SK-N-SH (cell line): ENCODE results near the gene DDAH1. TPM values are rescaled to one million over a fixed set of nuclear protein-coding genes. Genes with fewer than 3 reads are reported as not detected.
A peak's percentile ranks its signal among the peaks of the same experiment; 100 is the strongest.

Experiments
- CTCF ChIA-PET: fragments of 300-600, 350-600 bp; formaldehyde crosslinking; extraction: SDS; loops from one replicate; lab custom pipeline; 2021; lab: Yijun Ruan, JAX
- POLR2A ChIA-PET: fragments of 350-600 bp; sonication (Branson Sonifier 250); formaldehyde crosslinking; extraction: SDS; loops from one replicate; lab custom pipeline; 2020; ENCODE audit warnings: antibody characterized with exemption, inconsistent platforms; lab: Yijun Ruan, JAX
- DNase-seq: peaks from one replicate; pipeline ENCODE4 v3.0.0; 2012
- H2AFZ ChIP-seq: fragments of 200-600 bp; sonication (generic); 2 replicates; pipeline ENCODE4 v1.8.1; 2016; ENCODE audit warnings: antibody characterized with exemption, mild to moderate bottlenecking, low read depth
- H3F3A ChIP-seq: fragments of 200-600 bp; sonication (generic); replicated peaks from 2 replicates; pipeline ENCODE3; 2016; ENCODE audit warnings: antibody characterized with exemption, mild to moderate bottlenecking; ENCODE audit not compliant: insufficient read depth
- H3K27ac ChIP-seq, 2 experiments: fragments of 200-500 bp in 1 of 2; fragments of 200-600 bp in 1 of 2; sonication (Bioruptor generic) in 1 of 2; sonication (generic), shearing (Covaris generic) in 1 of 2; 2 replicates each; pipeline versions ENCODE4 v1.5.1 to v1.6.1; 2014 to 2016; ENCODE audit warnings: low read depth in 2 of 2, inconsistent platforms in 1 of 2, low read length in 1 of 2, mild to moderate bottlenecking in 1 of 2, mixed read lengths in 1 of 2
- H3K27me3 ChIP-seq: fragments of 200-600 bp; sonication (generic), shearing (Covaris generic); 2 replicates; pipeline ENCODE4 v1.6.1; 2016; ENCODE audit warnings: mixed run types; ENCODE audit not compliant: insufficient read depth
- H3K36me3 ChIP-seq, 2 experiments: fragments of 200-500 bp in 1 of 2; fragments of 200-600 bp in 1 of 2; sonication (Bioruptor generic) in 1 of 2; sonication (generic) in 1 of 2; replicated peaks in 1 of 2; 2 replicates each; pipeline versions ENCODE3 to v1.5.1; 2014 to 2016; ENCODE audit warnings: low read length in 1 of 2, mild to moderate bottlenecking in 1 of 2; ENCODE audit not compliant: insufficient read depth in 2 of 2, control insufficient read depth in 1 of 2
- H3K4me1 ChIP-seq, 2 experiments: fragments of 200-500 bp in 1 of 2; fragments of 200-600 bp in 1 of 2; sonication (Bioruptor generic) in 1 of 2; sonication (generic), shearing (Covaris generic) in 1 of 2; 2 replicates each; pipeline versions ENCODE4 v1.5.1 to v1.6.1; 2014 to 2016; ENCODE audit warnings: low read depth in 1 of 2, low read length in 1 of 2, mixed run types in 1 of 2; ENCODE audit not compliant: insufficient read depth in 2 of 2, control insufficient read depth in 1 of 2
- H3K4me2 ChIP-seq: fragments of 200-600 bp; sonication (generic), shearing (Covaris generic); 2 replicates; pipeline ENCODE4 v1.6.1; 2017; ENCODE audit warnings: mixed run types
- H3K4me3 ChIP-seq, 2 experiments: fragments of 200-500 bp in 1 of 2; fragments of 200-600 bp in 1 of 2; sonication (Bioruptor generic) in 1 of 2; sonication (generic), shearing (Covaris generic) in 1 of 2; 2 replicates each; pipeline versions ENCODE4 v1.5.1 to v1.8.1; 2014 to 2016; ENCODE audit warnings: low read depth in 2 of 2, inconsistent platforms in 1 of 2, low read length in 1 of 2, mild to moderate bottlenecking in 1 of 2, mixed read lengths in 1 of 2, moderate library complexity in 1 of 2
- H3K79me2 ChIP-seq: fragments of 200-600 bp; sonication (generic); 2 replicates; pipeline ENCODE4 v1.8.1; 2017; ENCODE audit warnings: mild to moderate bottlenecking; ENCODE audit not compliant: insufficient read depth
- H3K9ac ChIP-seq: fragments of 200-600 bp; sonication (generic); 2 replicates; pipeline ENCODE4 v1.6.1; 2017; ENCODE audit warnings: mixed run types
- H3K9me2 ChIP-seq: fragments of 200-600 bp; sonication (generic); 2 replicates; pipeline ENCODE4 v1.6.1; 2017; ENCODE audit warnings: mixed run types
- H3K9me3 ChIP-seq: fragments of 200-600 bp; sonication (generic); 2 replicates; pipeline ENCODE4 v1.6.1; 2017; ENCODE audit warnings: mixed run types, mild to moderate bottlenecking, moderate library complexity
- H4K20me1 ChIP-seq: fragments of 200-600 bp; sonication (generic); 2 replicates; pipeline ENCODE4 v1.6.1; 2017; ENCODE audit warnings: mild to moderate bottlenecking, mixed run types; ENCODE audit not compliant: insufficient read depth
- CTCF ChIP-seq: fragments of 200-600 bp; sonication (generic); IDR thresholded peaks from 2 replicates; pipeline ENCODE4 v1.6.1; 2017; ENCODE audit warnings: antibody characterized with exemption, mild to moderate bottlenecking, moderate library complexity
- EP300 ChIP-seq, 2 experiments: IDR thresholded peaks; 2 replicates each; pipeline versions ENCODE4 v1.4.0 to v1.6.1; 2012; ENCODE audit warnings: borderline replicate concordance in 1 of 2, low read depth in 1 of 2, low read length in 1 of 2
- FOSL2 ChIP-seq: IDR thresholded peaks from 2 replicates; pipeline ENCODE4 v1.4.0; 2012; ENCODE audit warnings: low read depth, mild to moderate bottlenecking, moderate library complexity, borderline replicate concordance
- GABPA ChIP-seq: IDR thresholded peaks from 2 replicates; pipeline ENCODE4 v1.4.0; 2012; ENCODE audit warnings: low read depth, mild to moderate bottlenecking
- IRF3 ChIP-seq: fragments of 150-350 bp; IDR thresholded peaks from 2 replicates; pipeline ENCODE4 v1.6.1; 2016; ENCODE audit warnings: mild to moderate bottlenecking, low read depth, low read length
- JUND ChIP-seq: IDR thresholded peaks from 2 replicates; pipeline ENCODE4 v1.4.0; 2012
- MAX ChIP-seq: IDR thresholded peaks from 2 replicates; pipeline ENCODE4 v1.4.0; 2012; ENCODE audit warnings: low read depth
- MEF2A ChIP-seq: IDR thresholded peaks from 2 replicates; pipeline ENCODE4 v1.4.0; 2012; ENCODE audit warnings: low read depth, borderline replicate concordance
- MXI1 ChIP-seq: IDR thresholded peaks from 2 replicates; pipeline ENCODE4 v1.6.1; 2012; ENCODE audit warnings: mild to moderate bottlenecking, low read depth, low read length, improper control_type of control experiment
- PBX3 ChIP-seq: IDR thresholded peaks from 2 replicates; pipeline ENCODE4; 2012
- POLR2AphosphoS5 ChIP-seq: IDR thresholded peaks from 2 replicates; pipeline ENCODE4 v1.6.1; 2012; ENCODE audit warnings: low read depth, low read length
- REST ChIP-seq: IDR thresholded peaks from 2 replicates; pipeline ENCODE4 v1.6.1; 2012; ENCODE audit warnings: mild to moderate bottlenecking, low read depth, low read length, moderate library complexity
- TAF1 ChIP-seq: IDR thresholded peaks from 2 replicates; pipeline ENCODE4 v1.6.1; 2012; ENCODE audit warnings: low read depth, mild to moderate bottlenecking, low read length, moderate library complexity, borderline replicate concordance
- TEAD4 ChIP-seq: IDR thresholded peaks from 2 replicates; pipeline ENCODE4 v1.4.0; 2012; ENCODE audit warnings: mild to moderate bottlenecking, borderline replicate concordance; ENCODE audit not compliant: insufficient read depth
- YY1 ChIP-seq: IDR thresholded peaks from 2 replicates; pipeline ENCODE4 v1.4.0; 2012; ENCODE audit warnings: low read depth, mild to moderate bottlenecking
- WGBS: methylation state at CpG from one replicate; pipeline ENCODE4 v1.1.6; 2017; ENCODE audit warnings: low lambda C conversion rate; 5-methylcytosine and 5-hydroxymethylcytosine counted together
- polyA plus RNA-seq, 3 experiments: library from polyadenylated mRNA; depleted of rRNA; stranded (reverse); fragments of >200 nt; gene quantifications; 2 replicates each; pipeline ENCODE4 v1.2.3, GENCODE V29; 2012

Gene DDAH1
- polyA plus RNA-seq, 1 of the 3 experiments (the other 2 are of a cell fraction): 64.3 TPM

GRCh38 chr1:85319491-85319890 lies 145.5 kb downstream of the DDAH1 start (continued):
- TF ChIP-seq PBX3 (peak; percentile 73), TEAD4 (peak; percentile 29; the same call in 1 of the 2 replicates), GABPA (no peak)

- Histone ChIP-seq H2AFZ (no peak overlapping the region), H3K4me3 (no peak overlapping the region), H3K27ac (peak overlapping the region; percentile 94 to 100), H3K4me1 (peaks cover 28 to 80% of the 10 kb centered on the region in 2 experiments), H4K20me1 (no peaks in the 10 kb centered on the region), H3K4me2 (no peak overlapping the region), H3K9ac (peak overlapping the region; percentile 89; the same call in 1 of the 2 replicates), H3K36me3 (peaks cover 18 to 19% of the 10 kb centered on the region in 2 experiments), H3K79me2 (peaks cover 58% of the 10 kb centered on the region), H3F3A (peaks cover 91% of the 10 kb centered on the region), H3K9me2 (no peaks in the 10 kb centered on the region), H3K27me3 (no peaks in the 10 kb centered on the region), H3K9me3 (no peaks in the 10 kb centered on the region)
- CTCF ChIA-PET: interaction anchor here (1.1 to 2.4 kb wide), 2 partner anchors 10 to 700 kb away, joined by 3 to 14 read pairs; no protein-coding TSS in a partner anchor
- WGBS: 96% methylated on average over 1 of the region's 1 CpG
- DNase-seq: no peak
- TF ChIP-seq YY1: no peak
- POLR2A ChIA-PET: no interaction called here
These were observed 146.7 kb downstream of the DDAH1 start for GRCh38 chr1:85318217-85318616.

GRCh38 chr1:85317560-85317959 lies 147.4 kb downstream of the DDAH1 start:
- ChIA-PET POLR2A (no interaction called here), CTCF (interaction anchor here (2.4 kb wide), 1 partner anchor 9 kb away, joined by 14 read pairs; no protein-coding TSS in a partner anchor)
- 77% methylated on average over 5 of the region's 5 CpGs for WGBS
- no peaks in the 10 kb centered on the region for H4K20me1 ChIP-seq
- H2AFZ ChIP-seq: no peak overlapping the region
- H3K9me2 ChIP-seq: no peaks in the 10 kb centered on the region
- peak overlapping the region in 1 of 2 experiments; percentile 100 for H3K27ac ChIP-seq
- no peak for DNase-seq
- no peak overlapping the region for H3K4me2 ChIP-seq
- H3K9ac ChIP-seq: peak overlapping the region; percentile 89; the same call in 1 of the 2 replicates
- peaks cover 28 to 80% of the 10 kb centered on the region in 2 experiments for H3K4me1 ChIP-seq
- peaks cover 85% of the 10 kb centered on the region for H3F3A ChIP-seq
- H3K27me3 ChIP-seq: no peaks in the 10 kb centered on the region
- H3K36me3 ChIP-seq: peaks cover 16 to 19% of the 10 kb centered on the region in 2 experiments
- H3K9me3 ChIP-seq: no peaks in the 10 kb centered on the region
- peaks cover 58% of the 10 kb centered on the region for H3K79me2 ChIP-seq
- H3K4me3 ChIP-seq: no peak overlapping the region
- TF ChIP-seq REST (no peak), POLR2AphosphoS5 (no peak), CTCF (no peak), TAF1 (no peak), MEF2A (no peak), TEAD4 (no peak), PBX3 (no peak), MAX (no peak), EP300 (IDR thresholded peaks at IDR 0.05; ENCODE audit: borderline replicate concordance in 1 of 2, low read depth in 1 of 2, low read length in 1 of 2) (no peak), JUND (no peak), IRF3 (no peak), MXI1 (no peak), FOSL2 (no peak)
